ENCODE results near the gene LAMC3.

Gene LAMC3

GRCh38 chr9:131072107-131072870, 63.3 kb downstream of the LAMC3 start:
- no peak overlapping the region for H3K4me3 ChIP-seq (ENCODE audit: control insufficient read depth, low read depth, low read length)
- no peak for TF ChIP-seq CTCF (IDR thresholded peaks at IDR 0.05; ENCODE audit: control insufficient read depth, insufficient read depth, low read depth, low read length, missing control alignments)
- no peak for DNase-seq (ENCODE audit: low read depth)

GRCh38 chr9:131072871-131073237, 63.9 kb downstream of the LAMC3 start:
- no peak for DNase-seq (ENCODE audit: low read depth)
- no peak overlapping the region for H3K4me3 ChIP-seq (ENCODE audit: control insufficient read depth, low read depth, low read length)
- no peak for TF ChIP-seq CTCF (IDR thresholded peaks at IDR 0.05; ENCODE audit: control insufficient read depth, insufficient read depth, low read depth, low read length, missing control alignments)

GRCh38 chr9:131076347-131077195, 67.6 kb downstream of the LAMC3 start:
- no peak for TF ChIP-seq CTCF (IDR thresholded peaks at IDR 0.05; ENCODE audit: control insufficient read depth, insufficient read depth, low read depth, low read length, missing control alignments)
- no peak overlapping the region for H3K4me3 ChIP-seq (ENCODE audit: control insufficient read depth, low read depth, low read length)
- no peak for DNase-seq (ENCODE audit: low read depth)

GRCh38 chr9:131078427-131079366, 69.7 kb downstream of the LAMC3 start:
- no peak for DNase-seq (ENCODE audit: low read depth)
- TF ChIP-seq CTCF (IDR thresholded peaks at IDR 0.05; ENCODE audit: control insufficient read depth, insufficient read depth, low read depth, low read length, missing control alignments) = no peak
- H3K4me3 ChIP-seq (ENCODE audit: control insufficient read depth, low read depth, low read length) = no peak overlapping the region

GRCh38 chr9:131080589-131080988, 71.6 kb downstream of the LAMC3 start:
- no peak for TF ChIP-seq CTCF (IDR thresholded peaks at IDR 0.05; ENCODE audit: control insufficient read depth, insufficient read depth, low read depth, low read length, missing control alignments)
- DNase-seq (ENCODE audit: low read depth) = no peak

GRCh38 chr9:131081868-131082267, 72.9 kb downstream of the LAMC3 start:
- no peak for TF ChIP-seq CTCF (IDR thresholded peaks at IDR 0.05; ENCODE audit: control insufficient read depth, insufficient read depth, low read depth, low read length, missing control alignments)
- no peak overlapping the region for H3K4me3 ChIP-seq (ENCODE audit: control insufficient read depth, low read depth, low read length)
- no peak for DNase-seq (ENCODE audit: low read depth)

More at GRCh38 chr9:131080589-131080988, 71.6 kb downstream of the LAMC3 start:
- no peak overlapping the region for H3K4me3 ChIP-seq (ENCODE audit: control insufficient read depth, low read depth, low read length)

Data from AG09309 (cell line).